Activated gamma-delta T cell treated with anti-CD3 and anti-CD28 coated beads, Interleukin-2, amount 50 U/mL, for 16 hours (primary cell): ENCODE measurements around the gene PTGIR.
A peak's percentile ranks its signal among the peaks of the same experiment; 100 is the strongest.
"Not testable (repeated sequence)": the region's sequence is repeated elsewhere in the genome, so short reads cannot be mapped to it uniquely, and the experiment has no call there.

Experiments
- DNase-seq: peaks from one replicate; pipeline ENCODE4 v3.0.0-alpha.2; 2020; ENCODE audit warnings: low read depth

Gene PTGIR

GRCh38 chr19:46639358-46640182 lies 14.7 kb upstream of the PTGIR start:
- no peak for DNase-seq

GRCh38 chr19:46637224-46637623 lies 12.3 kb upstream of the PTGIR start:
- DNase-seq: no peak

GRCh38 chr19:46635920-46636761 lies 11.3 kb upstream of the PTGIR start, which contains the start of gene GNG8:
TSS of gene GNG8 (minus strand) at chr19:46636202. CDS start at chr19:46634682, 1,520 bp downstream.
- no peak for DNase-seq

DNA sequence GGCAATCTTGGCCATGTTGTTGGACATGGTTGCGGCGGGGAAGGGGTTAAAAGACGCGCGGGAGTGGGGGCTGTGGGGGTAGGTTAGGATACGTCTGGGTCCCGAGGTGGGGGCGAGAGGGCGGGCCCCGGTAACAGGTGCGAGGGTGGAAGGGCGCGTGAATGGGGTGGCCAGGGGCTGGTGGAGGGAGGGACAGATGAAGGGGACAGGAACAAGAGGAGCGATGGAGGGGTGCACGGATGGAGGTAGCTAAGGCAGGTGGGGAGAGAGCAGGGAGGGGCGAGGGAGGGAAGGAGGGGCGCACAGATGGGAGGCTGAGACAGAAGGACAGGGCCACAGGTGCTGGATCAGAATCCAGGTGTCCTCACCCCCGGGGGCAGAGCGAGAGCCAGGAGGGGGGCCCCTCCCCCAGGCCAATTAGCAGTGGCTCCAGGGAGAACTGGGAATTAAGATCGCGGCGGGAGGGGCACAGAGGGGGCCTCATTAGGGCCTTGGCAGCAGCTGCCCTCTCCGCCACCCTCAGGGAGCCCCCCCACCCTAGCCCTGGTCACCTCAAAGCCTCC lies 9.8 kb upstream of the PTGIR start:
- no peak for DNase-seq

- DNase-seq: peak; percentile 83
Observed at GRCh38 chr19:46634045-46634655, 9.3 kb upstream of the PTGIR start.

GRCh38 chr19:46633130-46633529 lies 8.2 kb upstream of the PTGIR start:
- no peak for DNase-seq

DNA sequence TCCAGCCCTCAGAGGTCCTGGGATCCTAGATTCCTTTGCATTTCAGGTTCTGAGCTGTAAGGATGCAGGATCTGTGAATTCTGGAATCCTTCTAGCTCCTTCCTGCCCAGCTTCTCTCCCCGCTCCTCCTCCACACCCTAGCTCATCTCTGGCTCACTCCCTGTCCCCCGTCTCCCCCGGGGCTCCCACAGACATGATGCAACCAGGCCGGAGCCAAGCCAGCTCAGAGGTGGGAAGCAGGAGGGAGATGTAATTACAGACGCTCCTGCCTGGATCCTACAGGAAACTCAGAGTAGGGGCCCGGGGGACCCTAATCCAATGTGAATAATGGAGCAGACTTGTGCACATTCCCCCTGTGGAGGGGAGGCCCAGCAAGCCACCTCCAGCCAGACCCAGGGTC lies 6.6 kb upstream of the PTGIR start:
- no peak for DNase-seq

GRCh38 chr19:46630586-46631205 lies 5.8 kb upstream of the PTGIR start:
- no peak for DNase-seq

GRCh38 chr19:46629546-46630025 lies 4.7 kb upstream of the PTGIR start:
- DNase-seq: no peak

- not testable (repeated sequence) for DNase-seq
Observed at GRCh38 chr19:46628970-46629369, 4.1 kb upstream of the PTGIR start.

DNA sequence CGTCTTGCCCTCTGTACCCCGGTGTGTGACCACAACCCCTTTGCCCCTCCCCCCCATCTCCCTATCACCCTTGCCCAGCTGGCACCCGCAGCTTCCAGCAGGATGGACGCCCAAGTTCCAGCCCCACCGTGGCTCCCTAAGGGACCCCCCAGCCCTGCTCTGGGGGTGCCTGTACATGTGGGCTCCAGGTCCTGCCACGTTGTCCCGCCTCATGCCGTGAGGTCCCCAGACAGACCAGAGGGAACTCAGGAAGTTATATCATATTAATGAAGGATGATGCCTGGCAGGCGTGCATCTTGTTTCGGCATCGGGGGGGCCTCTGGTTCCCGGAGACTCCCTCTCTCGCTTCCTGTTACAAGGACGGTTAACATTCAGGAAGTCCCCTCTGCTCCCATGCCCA lies 1.6 kb upstream of the PTGIR start:
- no peak for DNase-seq

- no peak for DNase-seq
Observed at GRCh38 chr19:46625731-46626130, 842 bp upstream of the PTGIR start.

DNA sequence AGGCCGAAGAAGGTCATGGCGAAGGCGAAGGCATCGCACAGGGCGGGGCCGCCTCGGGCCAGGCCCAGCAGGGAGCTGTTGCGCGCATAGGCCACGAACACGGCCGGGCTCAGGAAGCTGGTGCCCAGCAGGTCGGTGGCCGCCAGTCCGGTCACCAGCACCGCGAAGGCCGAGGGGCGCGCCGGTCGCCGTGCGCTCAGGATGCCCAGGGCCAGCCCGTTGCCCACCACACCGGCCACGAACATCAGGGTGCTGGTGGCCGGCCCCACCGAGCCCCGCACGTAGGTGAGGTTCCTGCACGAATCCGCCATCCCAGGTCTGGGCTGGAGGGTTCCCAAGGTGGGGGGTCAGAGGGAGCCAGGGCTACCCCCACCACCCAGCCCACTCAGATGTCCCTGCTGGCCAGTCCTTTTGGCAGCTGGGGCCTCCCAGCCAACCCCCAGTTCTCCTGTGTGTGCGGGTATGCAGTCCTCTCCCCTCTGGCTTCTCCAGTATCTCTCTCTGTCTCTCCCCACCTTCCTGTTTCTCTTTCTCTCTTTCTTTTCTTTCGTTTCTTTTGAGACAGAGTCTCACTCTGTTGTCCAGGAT lies 880 bp downstream of the PTGIR start:
- DNase-seq: no peak

DNA sequence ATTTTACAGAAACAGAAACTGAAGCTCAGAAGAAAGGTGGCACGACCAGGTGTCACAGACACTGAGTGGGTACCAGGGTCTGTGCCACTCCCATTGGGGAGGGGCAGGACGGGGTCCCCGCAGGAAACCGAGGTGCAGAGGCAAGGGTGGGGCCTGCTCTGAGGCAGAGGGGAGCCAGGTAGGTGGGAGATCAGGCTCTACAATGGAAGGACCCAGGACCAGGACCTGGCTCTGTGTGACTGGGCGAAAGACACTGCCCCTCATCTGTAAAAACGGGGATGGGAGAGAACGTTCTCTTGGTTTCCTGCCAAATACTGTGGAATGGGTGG lies 2.8 kb downstream of the PTGIR start:
- no peak for DNase-seq

GRCh38 chr19:46621191-46622117 lies 3.4 kb downstream of the PTGIR start:
- DNase-seq: no peak

DNA sequence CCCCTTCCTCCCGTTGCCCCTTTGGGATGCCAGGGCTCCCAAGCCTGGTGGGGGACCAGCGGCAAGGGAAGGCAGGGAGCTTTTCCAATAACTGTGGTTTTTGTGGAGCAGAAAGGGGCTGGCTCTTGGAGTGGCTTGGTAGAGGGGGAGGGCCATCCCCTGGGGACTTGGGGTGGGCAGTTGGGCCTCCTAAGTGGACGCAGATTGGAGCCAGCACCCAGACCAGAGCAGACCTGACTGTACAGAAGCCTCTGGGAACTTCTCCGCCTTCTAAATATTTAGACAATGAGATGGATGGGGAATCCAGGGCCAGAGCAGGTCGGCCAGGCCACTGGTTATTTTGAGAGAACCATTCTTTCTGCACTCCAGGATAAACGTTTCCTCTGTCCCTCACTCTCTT lies 4.2 kb downstream of the PTGIR start:
- DNase-seq: no peak

DNA sequence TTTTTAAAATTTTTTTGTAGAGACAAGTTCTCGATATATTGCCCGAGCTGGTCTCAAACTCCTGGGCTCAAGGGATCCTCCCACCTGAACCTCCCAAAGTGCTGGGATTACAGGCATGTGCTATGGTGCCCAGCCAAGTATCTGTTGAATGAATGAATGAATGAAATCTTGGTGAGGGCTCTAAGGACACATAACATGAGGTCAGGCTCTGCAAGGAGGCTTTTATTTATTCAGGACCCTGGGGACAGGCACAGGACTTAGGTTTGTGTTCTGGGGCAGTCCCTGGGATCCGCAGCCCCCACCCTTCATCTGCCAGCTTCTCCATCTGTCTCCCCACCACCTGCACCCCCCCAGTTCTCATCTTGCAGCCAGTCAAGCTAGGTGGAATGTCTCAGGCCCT lies 4.6 kb downstream of the PTGIR start:
- DNase-seq: no peak

GRCh38 chr19:46618670-46619231 lies 6.1 kb downstream of the PTGIR start:
- DNase-seq: no peak

DNA sequence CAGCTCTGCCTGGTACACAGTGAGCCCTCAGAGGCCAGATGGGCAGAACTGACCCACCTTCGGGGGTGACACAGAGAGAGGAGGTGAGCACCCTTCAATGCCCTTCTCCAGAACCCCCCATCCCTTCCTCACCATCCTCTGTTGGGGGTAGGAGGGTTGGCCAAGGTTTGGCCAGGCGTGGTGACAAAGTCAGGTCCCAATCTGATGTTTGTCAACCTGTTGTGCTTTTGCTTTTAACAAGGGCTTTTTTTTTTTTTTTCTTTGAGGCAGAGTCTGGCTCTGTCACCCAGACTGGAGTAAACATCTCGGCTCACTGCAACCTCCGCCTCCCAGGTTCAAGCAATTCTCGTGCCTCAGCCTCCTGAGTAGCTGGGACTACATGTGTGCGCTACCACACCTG lies 7.3 kb downstream of the PTGIR start:
- no peak for DNase-seq
